ENCODE data around the gene PRELP.
"Not testable (repeated sequence)": the region's sequence is repeated elsewhere in the genome, so short reads cannot be mapped to it uniquely, and the experiment has no call there.

The PRELP gene

DNA sequence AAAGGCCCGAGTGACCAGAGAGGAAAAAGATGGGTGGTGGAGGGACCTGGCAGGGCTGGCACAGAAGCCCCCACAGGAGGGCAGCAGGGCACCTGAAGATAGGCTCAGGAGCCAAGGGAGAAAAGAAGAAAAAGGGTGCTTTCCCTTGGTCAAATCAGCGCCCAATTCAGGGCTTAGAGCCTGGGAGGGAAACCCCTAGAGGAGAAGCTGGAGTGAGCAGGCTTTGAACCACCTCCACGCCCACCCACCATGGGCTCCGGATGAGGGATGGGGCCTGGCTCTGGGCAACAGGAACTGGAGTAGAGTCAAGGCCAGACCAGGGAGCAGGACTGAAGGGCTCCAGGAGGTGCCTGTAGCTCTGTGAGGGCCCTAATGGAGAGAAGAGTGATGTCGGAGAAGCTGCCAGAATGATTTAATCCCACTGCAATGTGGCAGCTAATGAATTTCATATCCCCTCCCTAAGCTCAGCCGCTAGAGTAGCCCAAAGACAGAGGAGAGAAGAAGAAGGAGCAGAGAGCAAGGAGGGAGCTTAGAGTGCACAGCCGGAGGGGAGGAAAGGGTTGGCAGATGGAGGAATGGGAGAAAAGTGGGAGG, 12.0 kb upstream of the PRELP start:
- TF ChIP-seq, protein P1, sequence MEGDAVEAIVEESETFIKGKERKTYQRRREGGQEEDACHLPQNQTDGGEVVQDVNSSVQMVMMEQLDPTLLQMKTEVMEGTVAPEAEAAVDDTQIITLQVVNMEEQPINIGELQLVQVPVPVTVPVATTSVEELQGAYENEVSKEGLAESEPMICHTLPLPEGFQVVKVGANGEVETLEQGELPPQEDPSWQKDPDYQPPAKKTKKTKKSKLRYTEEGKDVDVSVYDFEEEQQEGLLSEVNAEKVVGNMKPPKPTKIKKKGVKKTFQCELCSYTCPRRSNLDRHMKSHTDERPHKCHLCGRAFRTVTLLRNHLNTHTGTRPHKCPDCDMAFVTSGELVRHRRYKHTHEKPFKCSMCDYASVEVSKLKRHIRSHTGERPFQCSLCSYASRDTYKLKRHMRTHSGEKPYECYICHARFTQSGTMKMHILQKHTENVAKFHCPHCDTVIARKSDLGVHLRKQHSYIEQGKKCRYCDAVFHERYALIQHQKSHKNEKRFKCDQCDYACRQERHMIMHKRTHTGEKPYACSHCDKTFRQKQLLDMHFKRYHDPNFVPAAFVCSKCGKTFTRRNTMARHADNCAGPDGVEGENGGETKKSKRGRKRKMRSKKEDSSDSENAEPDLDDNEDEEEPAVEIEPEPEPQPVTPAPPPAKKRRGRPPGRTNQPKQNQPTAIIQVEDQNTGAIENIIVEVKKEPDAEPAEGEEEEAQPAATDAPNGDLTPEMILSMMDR (conservative IDR thresholded peaks at IDR 0.05), result no peak
- H3K27ac ChIP-seq, result no peak overlapping the region

DNA sequence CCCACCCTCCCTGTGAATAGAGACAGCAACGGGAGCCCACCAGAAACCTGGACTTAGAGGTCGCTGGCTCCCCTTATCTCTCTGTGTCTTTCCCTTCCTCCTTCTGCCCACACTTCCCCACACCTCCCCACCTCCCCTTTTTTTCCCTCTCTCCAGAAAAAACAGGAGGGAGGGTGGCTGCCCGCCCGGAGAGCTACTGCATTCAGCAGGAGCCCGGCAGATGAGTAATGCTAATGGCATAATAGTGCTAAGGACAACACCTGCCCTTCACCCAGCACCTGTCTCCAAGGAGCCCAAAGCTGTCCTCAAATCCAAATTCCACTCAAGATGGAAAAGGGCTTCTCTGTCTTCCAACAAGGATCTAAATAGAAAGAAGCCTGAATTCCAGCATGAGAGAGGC, 11.4 kb upstream of the PRELP start:
- TF ChIP-seq, protein P1 (conservative IDR thresholded peaks at IDR 0.05), result no peak
- H3K27ac ChIP-seq, result no peak overlapping the region

GRCh38 chr1:203464743-203465142, 10.9 kb upstream of the PRELP start:
- TF ChIP-seq, protein P1 (conservative IDR thresholded peaks at IDR 0.05), result no peak
- no peak overlapping the region for H3K27ac ChIP-seq

- no peak overlapping the region for H3K27ac ChIP-seq
- TF ChIP-seq, protein P1 (conservative IDR thresholded peaks at IDR 0.05), result no peak
Observed at GRCh38 chr1:203465146-203465798, 10.3 kb upstream of the PRELP start.

- H3K27ac ChIP-seq, result no peak overlapping the region
- TF ChIP-seq, protein P1 (conservative IDR thresholded peaks at IDR 0.05), result no peak
Observed at GRCh38 chr1:203465948-203466347, 9.7 kb upstream of the PRELP start.

DNA sequence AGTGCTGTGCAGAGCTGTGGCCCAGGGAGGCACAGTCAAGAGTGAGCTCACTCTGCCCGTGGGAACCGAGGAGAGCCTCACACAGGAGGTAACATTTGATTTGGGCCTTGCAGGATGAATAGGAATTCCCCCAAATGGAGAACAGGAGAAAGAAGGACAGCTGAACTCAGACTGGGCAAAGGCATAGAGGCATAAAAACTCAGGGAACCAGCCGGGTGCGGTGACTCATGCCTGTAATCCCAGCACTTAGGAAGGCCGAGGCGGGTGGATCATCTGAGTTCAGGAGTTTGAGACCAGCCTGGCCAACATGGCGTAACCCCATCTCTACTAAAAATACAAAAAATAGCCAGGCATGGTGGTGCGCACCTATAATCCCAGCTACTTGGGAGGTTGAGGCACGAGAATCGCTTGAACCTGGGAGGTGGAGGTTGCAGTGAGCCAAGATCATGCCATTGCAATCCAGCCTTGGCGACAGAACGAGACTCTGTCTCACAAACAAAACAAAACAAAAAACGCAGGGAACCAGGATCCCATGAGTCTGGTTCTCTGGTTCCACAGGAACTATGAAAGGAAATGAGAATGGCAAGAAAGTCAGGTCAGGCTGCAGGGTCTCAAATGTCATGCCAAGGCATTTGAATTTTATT, 8.6 kb upstream of the PRELP start:
- H3K27ac ChIP-seq, result not testable (repeated sequence)

GRCh38 chr1:203467550-203467921, 8.1 kb upstream of the PRELP start:
- H3K27ac ChIP-seq, result no peak overlapping the region

More at GRCh38 chr1:203467550-203467921, 8.1 kb upstream of the PRELP start:
- TF ChIP-seq, protein P1 (conservative IDR thresholded peaks at IDR 0.05), result no peak
